CD4-positive, alpha-beta T cell (primary cell): ENCODE results near the gene GMNC. TPM values are rescaled to one million over a fixed set of nuclear protein-coding genes. Genes with fewer than 3 reads are reported as not detected.

Source experiments
- ATAC-seq: fragments of 200-7000 bp; cut with Tn5 transposase; one replicate; pipeline ENCODE4 v1.10.0; 2022; ENCODE audit warnings: mild to moderate bottlenecking; ENCODE audit not compliant: poor library complexity
- CTCF ChIA-PET: fragments of 350-600 bp; sonication (Branson Sonifier 250); formaldehyde crosslinking; loops from one replicate; lab custom pipeline; 2021; ENCODE audit warnings: antibody characterized with exemption, inconsistent platforms; lab: Charles Lee
- POLR2A ChIA-PET: fragments of 350-600 bp; sonication (Branson Sonifier 250); formaldehyde crosslinking; loops from one replicate; lab custom pipeline; 2021; ENCODE audit warnings: antibody characterized with exemption, inconsistent platforms; lab: Charles Lee
- DNase-seq, 14 experiments: peaks; one replicate each; pipeline ENCODE4 v3.0.0-alpha.2; 2013 to 2020; ENCODE audit warnings: mixed read lengths in 2 of 14
- H3K27ac ChIP-seq, 2 donors: one replicate each; pipeline versions ENCODE4 v1.5.1 to v1.7.0; 2013; ENCODE audit warnings: low read length in 2 of 2, low read depth in 1 of 2, mild to moderate bottlenecking in 1 of 2
- H3K27me3 ChIP-seq, 2 experiments: 1 replicate in 1 of 2; 2 replicates in 1 of 2; pipeline versions ENCODE4 v1.6.1 to v1.7.0; 2013; ENCODE audit warnings: low read length in 2 of 2, control low read depth in 1 of 2, mild to moderate bottlenecking in 1 of 2, moderate library complexity in 1 of 2; ENCODE audit not compliant: insufficient read depth in 2 of 2, control insufficient read depth in 1 of 2
- H3K36me3 ChIP-seq: one replicate; pipeline ENCODE4 v1.6.1; 2013; ENCODE audit warnings: low read length, control low read depth; ENCODE audit not compliant: insufficient read depth
- H3K4me1 ChIP-seq: one replicate; pipeline ENCODE4 v1.6.1; 2013; ENCODE audit warnings: low read length, control low read depth; ENCODE audit not compliant: insufficient read depth
- H3K4me3 ChIP-seq: one replicate; pipeline ENCODE4 v1.5.1; 2013; ENCODE audit warnings: mild to moderate bottlenecking, low read length, moderate library complexity
- H3K9me3 ChIP-seq, 2 experiments: 1 replicate in 1 of 2; 2 replicates in 1 of 2; pipeline versions ENCODE4 v1.6.1 to v1.7.0; 2013; ENCODE audit warnings: low read length in 2 of 2, mild to moderate bottlenecking in 2 of 2, control low read depth in 1 of 2, moderate library complexity in 1 of 2; ENCODE audit not compliant: control insufficient read depth in 1 of 2, insufficient read depth in 1 of 2
- H3K27ac Mint-ChIP-seq: one replicate; pipeline ENCODE4 v1.8.0; 2020; ENCODE audit warnings: mixed read lengths
- H3K27me3 Mint-ChIP-seq: one replicate; pipeline ENCODE4 v1.8.0; 2021; ENCODE audit warnings: mixed read lengths
- H3K36me3 Mint-ChIP-seq: one replicate; pipeline ENCODE4 v1.8.0; 2021; ENCODE audit warnings: low read depth, mixed read lengths
- H3K4me1 Mint-ChIP-seq: one replicate; pipeline ENCODE4 v1.8.0; 2021; ENCODE audit warnings: low read depth, mixed read lengths
- H3K4me3 Mint-ChIP-seq: one replicate; pipeline ENCODE4 v1.8.0; 2020; ENCODE audit warnings: mild to moderate bottlenecking, mixed read lengths
- H3K9me3 Mint-ChIP-seq: one replicate; pipeline ENCODE4 v1.8.0; 2020; ENCODE audit warnings: mixed read lengths
- intact Hi-C, 2 experiments: fragments of 100-400 bp; cut with DNase I in 1 of 2; cut with micrococcal nuclease in 1 of 2; formaldehyde crosslinking; loops; one replicate each; pipeline versions ENCODE4 v1.15.1 to v1.9.0; 2023 to 2025; cut with DNase I, micrococcal nuclease
- total RNA-seq, 174 experiments: library from RNA in 2 of 174; stranded (reverse) in 2 of 174; gene quantifications; one replicate each; pipeline ENCODE4 v1.2.3 and lab custom pipeline; 2021 to 2026
- TF ChIP-seq, protein P1 (sequence below): fragments of 200-600 bp; IDR thresholded peaks from one replicate; pipeline ENCODE4 v1.8.0; 2022; ENCODE audit warnings: antibody characterized with exemption, mild to moderate bottlenecking

The GMNC gene
- total RNA-seq, 2 experiments from 2014 or later: not detected

- no peak overlapping the region for H3K27ac Mint-ChIP-seq
- H3K36me3 Mint-ChIP-seq: no peaks in the 10 kb centered on the region
- ATAC-seq (no peak), DNase-seq (no peak)
- intact Hi-C loops: no loop called here
- H3K4me3 ChIP-seq: no peak overlapping the region
- H3K9me3 Mint-ChIP-seq: no peaks in the 10 kb centered on the region
- POLR2A ChIA-PET: no interaction called here
- peaks cover 78% of the 10 kb centered on the region for H3K27me3 Mint-ChIP-seq
- H3K27ac ChIP-seq: no peak overlapping the region
- H3K27me3 ChIP-seq: peaks cover 17 to 44% of the 10 kb centered on the region in 2 experiments
- peaks cover 5% of the 10 kb centered on the region for H3K4me1 ChIP-seq
- TF ChIP-seq, protein P1, sequence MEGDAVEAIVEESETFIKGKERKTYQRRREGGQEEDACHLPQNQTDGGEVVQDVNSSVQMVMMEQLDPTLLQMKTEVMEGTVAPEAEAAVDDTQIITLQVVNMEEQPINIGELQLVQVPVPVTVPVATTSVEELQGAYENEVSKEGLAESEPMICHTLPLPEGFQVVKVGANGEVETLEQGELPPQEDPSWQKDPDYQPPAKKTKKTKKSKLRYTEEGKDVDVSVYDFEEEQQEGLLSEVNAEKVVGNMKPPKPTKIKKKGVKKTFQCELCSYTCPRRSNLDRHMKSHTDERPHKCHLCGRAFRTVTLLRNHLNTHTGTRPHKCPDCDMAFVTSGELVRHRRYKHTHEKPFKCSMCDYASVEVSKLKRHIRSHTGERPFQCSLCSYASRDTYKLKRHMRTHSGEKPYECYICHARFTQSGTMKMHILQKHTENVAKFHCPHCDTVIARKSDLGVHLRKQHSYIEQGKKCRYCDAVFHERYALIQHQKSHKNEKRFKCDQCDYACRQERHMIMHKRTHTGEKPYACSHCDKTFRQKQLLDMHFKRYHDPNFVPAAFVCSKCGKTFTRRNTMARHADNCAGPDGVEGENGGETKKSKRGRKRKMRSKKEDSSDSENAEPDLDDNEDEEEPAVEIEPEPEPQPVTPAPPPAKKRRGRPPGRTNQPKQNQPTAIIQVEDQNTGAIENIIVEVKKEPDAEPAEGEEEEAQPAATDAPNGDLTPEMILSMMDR: no peak
- H3K4me1 Mint-ChIP-seq: peaks cover 12% of the 10 kb centered on the region
- H3K9me3 ChIP-seq: peaks cover 0 to 5% of the 10 kb centered on the region in 2 experiments
- no peaks in the 10 kb centered on the region for H3K36me3 ChIP-seq
- no peak overlapping the region for H3K4me3 Mint-ChIP-seq
- CTCF ChIA-PET: no interaction called here
These were observed 1.5 kb upstream of the GMNC start for GRCh38 chr3:190864002-190864401.

DNA sequence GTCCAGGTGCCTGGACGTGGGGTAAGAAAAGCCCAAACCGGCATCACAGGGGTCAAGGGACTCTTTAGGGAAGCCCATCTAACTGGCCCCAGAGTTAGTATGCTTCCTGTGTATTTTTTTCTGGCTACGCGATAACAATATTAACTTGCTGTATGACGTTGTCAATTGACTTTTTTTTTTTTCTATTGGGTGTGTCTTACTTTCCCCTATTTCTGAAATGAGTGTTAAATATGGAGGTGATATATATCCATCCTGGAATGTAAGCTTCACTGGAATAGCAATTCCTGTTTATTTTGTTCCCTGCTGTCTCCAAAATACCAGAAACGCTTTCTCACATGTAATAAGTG, 598 bp upstream of the GMNC start:
- CTCF ChIA-PET: no interaction called here
- POLR2A ChIA-PET: no interaction called here
- H3K4me3 ChIP-seq: no peak overlapping the region

DNA sequence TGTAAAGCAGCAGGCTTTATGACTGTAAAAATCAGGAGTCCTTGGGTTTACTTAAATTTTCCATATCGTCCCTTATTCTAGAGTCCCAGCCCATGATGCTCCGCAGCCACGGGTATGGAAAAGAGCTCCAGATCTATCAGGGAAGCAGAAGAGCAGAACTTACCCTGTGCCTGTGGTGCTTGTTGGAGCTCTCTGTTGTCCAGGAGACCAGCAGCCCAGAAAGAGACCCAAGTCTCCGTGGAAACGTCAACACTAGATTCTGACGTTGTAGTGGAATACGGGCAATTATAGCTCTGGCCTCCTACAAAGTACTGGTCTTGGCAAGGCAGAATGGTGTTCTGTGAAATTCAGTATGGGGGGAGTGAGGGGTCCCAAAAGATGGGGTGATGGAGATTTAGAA, 2.0 kb downstream of the GMNC start:
- Histone ChIP-seq H3K4me3 (no peak overlapping the region), H3K9me3 (peaks cover 0 to 5% of the 10 kb centered on the region in 2 experiments), H3K27ac (no peak overlapping the region), H3K36me3 (no peaks in the 10 kb centered on the region), H3K4me1 (peaks cover 5% of the 10 kb centered on the region), H3K27me3 (peaks cover 17 to 44% of the 10 kb centered on the region in 2 experiments)
- H3K4me1 Mint-ChIP-seq: peaks cover 12% of the 10 kb centered on the region
- H3K27ac Mint-ChIP-seq: no peak overlapping the region
- CTCF ChIA-PET: no interaction called here
- no peaks in the 10 kb centered on the region for H3K36me3 Mint-ChIP-seq
- TF ChIP-seq, protein P1: no peak
- ATAC-seq (no peak), DNase-seq (no peak)
- intact Hi-C loops: no loop called here
- POLR2A ChIA-PET: no interaction called here
- H3K27me3 Mint-ChIP-seq: peaks cover 61% of the 10 kb centered on the region
- no peak overlapping the region for H3K4me3 Mint-ChIP-seq
- no peaks in the 10 kb centered on the region for H3K9me3 Mint-ChIP-seq

More for the DNA sequence above, 598 bp upstream of the GMNC start:
- TF ChIP-seq, protein P1: no peak
- DNase-seq (no peak), ATAC-seq (no peak)
- Histone ChIP-seq H3K4me1 (peaks cover 5% of the 10 kb centered on the region), H3K9me3 (peaks cover 0 to 5% of the 10 kb centered on the region in 2 experiments), H3K27ac (no peak overlapping the region), H3K36me3 (no peaks in the 10 kb centered on the region), H3K27me3 (peaks cover 17 to 44% of the 10 kb centered on the region in 2 experiments)
- intact Hi-C loops: no loop called here
- H3K27ac Mint-ChIP-seq: no peak overlapping the region
- no peak overlapping the region for H3K4me3 Mint-ChIP-seq
- peaks cover 80% of the 10 kb centered on the region for H3K27me3 Mint-ChIP-seq
- H3K36me3 Mint-ChIP-seq: no peaks in the 10 kb centered on the region
- peaks cover 12% of the 10 kb centered on the region for H3K4me1 Mint-ChIP-seq
- H3K9me3 Mint-ChIP-seq: no peaks in the 10 kb centered on the region
